NOMO-1 (cell line): ENCODE data around the gene TTK.

Experiments
- DNase-seq, 2 experiments: peaks; one replicate each; lab custom pipeline; 2025; ENCODE audit not compliant: unreplicated experiment in 2 of 2; lab: John Stamatoyannopoulos, UW

TTK gene

DNA sequence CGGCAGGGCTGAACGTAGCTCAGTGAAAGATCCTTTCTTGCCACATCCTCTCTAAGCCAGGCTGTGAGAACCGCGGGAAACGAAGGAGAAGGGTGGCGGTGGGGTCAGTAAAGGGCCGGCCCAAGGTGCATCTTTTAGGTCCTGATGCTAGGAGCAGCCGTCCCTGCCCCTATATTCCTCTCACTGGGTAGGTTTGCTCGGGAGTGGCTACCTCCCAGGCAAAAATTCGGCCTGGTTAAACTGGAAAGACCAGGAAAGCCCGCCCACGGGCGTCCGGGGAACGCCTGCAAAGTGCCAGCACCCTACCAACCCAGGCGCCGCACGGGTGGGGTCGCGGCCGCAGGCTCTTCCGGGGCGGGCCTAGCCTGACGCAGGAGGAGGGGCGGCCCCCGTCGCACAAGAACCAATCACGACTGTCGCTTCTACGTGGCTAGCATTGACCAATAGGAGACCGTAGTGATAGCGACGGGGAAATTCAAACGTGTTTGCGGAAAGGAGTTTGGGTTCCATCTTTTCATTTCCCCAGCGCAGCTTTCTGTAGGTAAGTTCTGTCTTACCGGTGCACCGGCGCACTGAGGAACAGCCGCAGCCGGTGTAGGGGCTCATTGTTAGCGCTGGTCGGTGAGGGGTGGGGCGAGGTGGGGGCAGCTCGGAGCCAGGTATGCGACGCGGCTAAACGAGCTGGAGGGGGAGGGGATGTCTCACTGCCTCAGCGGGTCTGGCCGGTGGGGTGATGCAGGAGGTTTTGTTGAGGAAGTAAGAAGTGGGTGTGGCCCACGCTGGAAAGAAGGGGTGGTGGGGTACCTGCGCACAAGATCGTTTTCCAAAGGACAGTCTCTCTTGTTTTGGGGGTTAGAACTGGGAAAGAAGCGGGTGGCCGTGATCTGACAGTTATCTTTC lies at the start of gene TTK:
Gene TTK, plus strand, starts transcription at position 477 of the 900 bp plus-strand sequence. CDS start 1,195 bp downstream, outside the sequence.
- DNase-seq, result peak; percentile 94 to 96

DNA sequence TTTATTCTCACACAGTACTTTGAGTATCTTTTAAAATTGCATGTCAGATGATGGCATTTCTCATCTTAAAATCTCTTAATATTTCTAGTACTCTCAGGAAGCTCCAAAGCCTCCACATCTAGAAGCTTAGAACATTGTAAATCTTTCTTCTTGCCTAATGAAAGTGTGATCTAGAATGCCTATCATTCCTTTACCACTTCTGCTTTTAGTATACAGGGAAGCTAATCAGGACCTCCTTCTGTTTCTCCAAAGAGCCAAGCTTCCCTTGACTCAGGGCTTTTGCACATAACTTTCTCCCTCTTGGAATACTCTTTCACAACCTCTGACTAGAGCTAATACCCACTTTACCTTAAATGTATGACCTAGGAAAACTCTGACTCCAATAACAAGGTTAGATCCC lies 49.6 kb upstream of the TTK start:
- peak in 1 of 2 experiments; percentile 8 for DNase-seq

DNA sequence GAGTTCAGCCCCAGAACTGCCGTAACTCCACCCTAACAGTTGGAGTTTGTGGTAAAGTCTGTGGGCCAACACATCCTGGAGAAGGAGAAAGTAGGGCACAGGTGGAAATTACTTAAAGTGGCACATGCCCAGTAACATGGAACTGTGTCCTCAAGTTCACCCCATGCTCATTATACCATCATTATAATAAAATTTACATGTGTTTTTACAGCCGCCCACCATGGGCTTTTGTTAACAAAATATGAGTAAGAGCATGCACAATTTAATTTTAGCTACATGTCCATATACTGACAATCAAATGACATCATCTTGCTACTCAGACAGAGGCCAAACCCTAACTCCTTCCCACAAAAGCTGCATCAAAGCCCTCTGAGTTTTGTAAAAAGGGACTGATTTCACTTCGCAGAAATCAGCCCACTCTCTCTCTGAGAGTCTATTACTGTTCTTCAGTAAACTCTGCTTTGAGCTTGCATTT lies 39.8 kb upstream of the TTK start:
- no peak for DNase-seq

DNA sequence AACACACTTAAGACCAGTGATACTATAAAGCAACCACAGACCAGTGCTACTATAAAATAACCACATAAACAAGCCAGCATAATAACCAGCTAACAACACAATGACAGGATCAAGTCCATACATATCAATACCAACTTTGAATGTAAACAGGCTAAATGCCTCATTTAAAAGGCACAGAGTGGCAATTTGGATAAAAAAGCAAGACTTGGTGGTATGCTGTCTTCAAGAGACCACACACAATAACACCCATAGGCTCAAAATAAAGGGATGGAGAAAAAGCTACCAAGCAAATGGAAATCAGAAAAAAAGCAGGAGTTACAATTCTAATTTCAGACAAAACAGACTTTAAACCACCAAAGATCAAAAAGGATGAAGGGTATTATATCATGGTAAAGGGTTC lies 37.3 kb upstream of the TTK start:
- no peak for DNase-seq

DNA sequence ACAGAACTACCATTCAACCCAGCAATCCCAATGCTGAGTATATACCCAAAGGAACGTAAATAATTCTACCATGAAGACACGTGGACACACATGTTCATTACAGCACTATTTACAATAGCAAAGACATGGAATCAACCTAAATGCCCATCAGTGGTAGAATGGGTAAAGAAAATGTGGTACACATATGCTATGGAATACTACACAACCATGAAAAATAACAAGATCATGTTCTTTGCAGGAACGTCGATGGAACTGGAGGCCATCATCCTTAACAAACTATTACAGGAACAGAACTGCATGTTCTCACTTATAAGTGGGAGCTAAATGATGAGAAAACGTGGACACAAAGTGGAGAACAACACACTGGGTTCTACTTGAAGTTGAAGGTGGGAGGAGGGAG lies 34.7 kb upstream of the TTK start:
- no peak for DNase-seq

DNA sequence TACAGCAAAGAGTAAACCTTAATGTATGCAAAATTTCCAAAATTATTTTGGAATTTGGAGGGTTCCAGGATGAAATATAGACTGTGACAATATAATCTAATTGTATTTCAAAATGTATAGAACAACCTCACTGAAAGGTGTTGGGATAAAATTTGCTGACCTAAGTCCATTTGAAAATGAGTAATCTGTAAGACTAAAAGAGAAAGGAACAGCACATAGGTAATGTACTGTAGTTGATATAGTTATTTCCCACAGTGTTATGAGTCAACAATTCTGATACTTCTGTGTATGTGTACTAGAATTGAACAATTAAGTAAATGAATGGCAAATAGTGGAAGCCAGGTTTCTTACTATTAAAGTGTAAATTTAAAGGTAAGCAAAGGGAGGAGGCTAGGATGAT lies 33.3 kb upstream of the TTK start:
- DNase-seq, result no peak

DNA sequence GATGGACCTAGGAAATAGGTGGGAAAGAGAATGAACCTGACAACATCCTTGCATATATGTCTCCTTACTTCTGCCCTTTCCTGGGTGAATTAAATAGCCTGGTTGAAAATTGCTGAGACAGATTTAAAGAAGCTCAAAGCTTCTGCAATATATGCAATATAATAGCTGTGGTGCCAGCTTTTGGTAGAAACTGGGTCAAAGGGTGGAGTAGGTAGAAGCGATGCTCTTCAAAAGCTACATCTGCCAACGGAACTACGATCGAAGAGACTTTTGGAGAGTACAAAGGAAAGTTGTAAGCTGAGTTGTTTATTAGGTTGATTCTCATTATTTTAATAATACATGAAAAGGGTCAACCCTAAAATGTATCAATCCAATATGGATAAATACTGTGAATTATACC lies 22.8 kb upstream of the TTK start:
- DNase-seq, result no peak

DNA sequence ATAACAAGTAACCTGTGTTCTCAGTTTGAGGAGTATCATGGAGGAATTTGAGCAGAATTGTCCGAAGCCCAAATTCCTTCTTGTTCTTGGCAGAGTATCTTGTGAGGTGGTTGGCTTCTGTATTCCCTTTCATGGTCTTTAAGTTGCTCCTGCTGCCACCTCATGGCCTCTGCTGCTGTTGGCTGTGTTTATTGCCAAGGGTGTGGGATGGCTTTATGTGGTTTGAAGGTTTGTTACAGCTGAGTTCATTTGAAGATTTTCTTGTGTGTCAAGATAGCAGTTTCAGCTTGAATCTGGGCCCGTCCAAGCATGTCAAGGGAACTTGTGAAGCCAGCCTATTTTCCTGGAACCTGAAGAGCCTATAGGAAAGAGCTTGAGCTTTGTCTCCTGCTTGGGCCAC lies 20.2 kb upstream of the TTK start:
- DNase-seq, result no peak

DNA sequence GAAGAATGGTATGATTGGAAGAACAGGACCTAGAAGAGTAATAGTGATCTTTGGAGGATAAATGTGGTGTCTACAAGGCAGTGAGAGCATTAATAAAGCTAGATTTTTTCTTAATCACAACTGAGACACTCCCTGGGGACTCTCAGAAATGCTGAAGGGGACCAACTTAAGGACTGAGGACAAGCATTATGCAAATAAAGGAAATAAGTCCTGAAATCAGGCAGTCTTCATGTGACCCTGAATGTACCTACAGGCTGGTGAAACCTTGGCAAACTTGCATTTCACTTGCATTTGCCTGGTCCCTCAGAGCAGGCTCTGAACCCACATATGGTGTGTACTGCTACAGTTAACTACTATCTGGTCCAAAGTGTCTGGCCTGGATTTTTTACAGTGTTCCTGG lies 19.3 kb upstream of the TTK start:
- no peak for DNase-seq

DNA sequence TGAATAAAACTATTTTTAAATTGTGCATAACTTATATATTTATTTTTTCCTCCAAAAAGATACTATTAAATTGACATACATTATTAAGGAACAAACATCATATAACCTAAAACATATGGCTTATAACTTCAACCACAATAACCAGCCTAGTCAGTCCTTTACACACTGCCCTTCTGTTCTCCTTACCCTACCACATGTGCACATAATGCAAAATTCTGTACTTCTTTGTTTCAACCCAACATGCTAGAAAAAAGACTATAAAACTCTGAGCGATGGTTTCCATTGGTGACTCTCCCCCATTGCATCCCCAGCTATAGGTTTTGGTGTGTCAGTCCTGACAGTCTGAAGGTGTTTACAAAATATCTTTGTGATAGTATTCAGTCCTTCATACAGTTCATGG lies 14.8 kb upstream of the TTK start:
- no peak for DNase-seq

DNA sequence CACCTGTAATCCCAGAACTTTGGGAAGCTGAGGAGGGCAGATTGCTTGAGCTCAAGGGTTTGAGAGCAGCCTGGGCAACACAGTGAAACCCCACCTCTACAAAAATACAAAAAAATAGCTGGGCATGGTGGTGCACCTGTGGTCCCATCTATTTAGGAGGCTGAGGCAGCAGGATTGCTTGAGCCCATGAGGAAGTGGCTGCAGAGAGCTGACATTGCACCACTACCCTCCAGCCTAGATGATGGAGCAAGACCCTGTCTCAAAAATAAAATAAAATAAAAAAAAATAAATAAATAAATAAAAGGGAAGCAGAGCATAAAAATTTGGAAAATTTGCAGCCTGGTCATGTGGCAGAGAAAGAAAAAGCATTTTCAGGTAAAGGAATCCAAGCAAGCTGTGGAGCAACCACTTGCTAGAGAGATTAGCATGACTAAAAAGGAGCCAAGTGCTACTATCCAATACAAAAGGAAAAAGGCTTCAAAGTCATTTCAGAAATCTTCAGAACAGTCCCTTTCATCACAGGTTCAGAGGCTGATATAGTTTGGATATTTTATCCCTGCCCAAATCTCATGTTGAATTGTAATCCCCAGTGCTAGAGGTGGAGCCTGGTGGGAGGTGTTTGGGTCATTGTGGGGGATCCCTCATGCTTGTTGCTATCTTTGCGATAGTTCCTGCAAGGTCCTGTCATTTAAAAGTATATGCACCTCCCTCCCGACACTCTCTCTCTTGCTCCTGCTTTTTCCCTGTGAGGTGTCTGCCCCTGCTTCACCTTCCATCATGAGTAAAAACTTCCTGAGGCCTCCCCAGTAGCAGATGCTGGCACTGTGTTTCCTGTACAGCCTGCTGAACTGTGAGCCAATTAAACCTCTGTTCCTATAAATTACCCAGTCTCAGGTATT lies 11.2 kb upstream of the TTK start:
- no peak for DNase-seq

DNA sequence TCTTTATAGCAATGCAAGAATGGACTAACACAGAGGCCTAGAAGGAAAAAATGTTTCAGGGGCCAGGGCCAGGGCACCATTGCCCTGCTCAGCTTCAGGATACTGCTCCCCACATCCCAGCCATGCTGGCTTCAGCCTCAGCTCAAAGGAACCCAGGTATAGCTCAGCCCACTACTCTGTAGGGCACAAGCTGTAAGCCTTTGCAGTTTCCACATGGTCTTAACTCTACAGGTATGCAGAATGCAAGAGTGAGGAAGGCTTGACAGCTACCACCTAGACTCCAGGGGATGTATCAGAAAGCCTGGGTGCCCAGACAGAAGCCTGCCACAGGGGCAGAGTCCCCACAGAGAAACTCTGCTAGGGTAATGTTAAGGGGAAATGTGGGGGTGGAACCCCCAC lies 10.5 kb upstream of the TTK start:
- DNase-seq, result no peak

DNA sequence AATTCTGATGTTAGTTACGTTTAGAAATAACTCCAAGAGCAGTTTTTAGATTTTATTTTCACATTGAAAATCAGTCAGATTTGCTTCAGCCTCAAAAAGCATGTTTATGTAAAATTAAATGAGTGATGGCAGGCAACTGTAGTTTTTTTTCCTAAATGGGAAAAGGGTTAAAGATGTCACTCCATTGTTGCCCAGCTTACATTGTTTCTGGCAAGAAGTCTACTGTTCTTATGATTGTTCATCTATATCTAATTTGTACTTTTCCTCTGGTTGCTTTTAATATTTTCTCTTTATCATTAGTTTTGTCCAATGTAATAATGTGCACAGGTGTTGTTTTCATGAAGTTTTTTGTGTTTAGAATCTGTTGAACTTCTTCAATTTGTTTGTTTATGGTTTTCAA lies 6.7 kb upstream of the TTK start:
- no peak for DNase-seq

DNA sequence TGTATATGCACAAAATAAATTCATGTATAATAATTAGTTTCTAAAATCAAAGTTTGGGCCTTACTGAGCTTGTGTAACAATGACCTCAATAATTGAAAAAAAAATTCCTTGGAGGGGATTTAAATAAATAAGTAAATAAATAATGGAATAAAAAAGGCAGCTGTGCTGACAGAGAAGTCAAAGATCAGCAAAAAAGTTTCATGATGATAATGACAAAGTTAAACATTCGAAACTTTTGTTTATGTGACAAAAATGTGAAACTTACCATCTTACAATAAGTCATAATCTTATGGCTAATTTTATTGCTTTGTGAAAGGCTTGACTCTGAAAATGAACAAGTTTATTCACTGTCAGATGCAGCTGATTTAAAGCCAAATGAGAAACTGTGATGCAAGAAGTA lies 3.1 kb upstream of the TTK start:
- DNase-seq, result no peak

DNA sequence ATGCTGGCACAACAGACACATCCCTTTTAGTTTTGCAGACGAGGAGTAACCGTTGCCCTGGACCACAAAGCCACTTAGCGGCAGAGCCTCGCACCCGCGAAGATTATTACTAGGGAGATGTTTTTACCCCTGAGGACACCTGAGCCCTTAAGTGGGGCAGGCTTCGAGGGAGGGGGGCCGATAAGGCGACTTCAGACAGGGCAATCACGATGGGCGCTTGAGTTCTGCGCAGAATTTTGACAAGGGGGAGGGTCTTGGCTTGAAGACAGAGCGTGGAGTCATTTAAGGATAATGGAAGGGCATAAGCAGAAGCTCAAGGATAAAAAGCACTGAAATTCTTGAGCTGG lies 650 bp upstream of the TTK start:
- peak; percentile 42 to 52 for DNase-seq

DNA sequence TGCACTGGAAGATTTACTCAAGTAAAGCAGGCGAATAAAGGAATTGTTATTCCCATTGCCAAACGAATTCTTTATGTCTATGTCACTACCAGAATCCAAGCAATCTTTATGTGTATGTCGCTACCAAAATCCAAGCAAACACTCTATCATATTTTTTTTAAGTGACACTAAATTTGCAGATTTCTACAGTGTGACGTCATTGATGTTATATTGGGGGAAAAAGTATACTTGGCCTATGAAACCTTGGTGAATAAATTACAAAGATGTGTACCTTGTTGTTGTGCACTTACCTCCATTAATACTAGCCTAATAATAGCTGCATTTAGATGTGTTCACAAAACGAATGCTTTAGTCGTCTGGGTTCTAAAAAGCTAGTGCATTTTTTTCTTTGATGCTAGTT lies 957 bp downstream of the TTK start:
- DNase-seq, result no peak

DNA sequence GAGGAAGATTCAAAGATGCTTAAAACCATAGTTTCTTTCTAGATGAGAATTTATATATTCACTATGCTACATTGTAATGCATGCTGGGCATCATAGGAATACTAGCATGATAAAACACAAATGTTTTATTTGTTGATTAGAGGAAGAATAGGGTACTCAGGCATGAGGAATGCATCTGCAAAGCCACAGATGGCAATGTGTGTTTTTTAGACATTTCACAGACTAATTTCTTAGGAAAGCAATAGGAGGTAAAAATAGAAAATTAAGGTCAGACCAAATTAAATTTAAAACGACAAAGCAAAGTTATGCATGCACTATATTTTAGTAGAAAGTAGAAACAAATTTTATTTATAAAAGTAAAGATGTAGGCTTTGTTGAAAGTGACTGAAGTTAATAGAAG lies 2.1 kb downstream of the TTK start:
- no peak for DNase-seq

DNA sequence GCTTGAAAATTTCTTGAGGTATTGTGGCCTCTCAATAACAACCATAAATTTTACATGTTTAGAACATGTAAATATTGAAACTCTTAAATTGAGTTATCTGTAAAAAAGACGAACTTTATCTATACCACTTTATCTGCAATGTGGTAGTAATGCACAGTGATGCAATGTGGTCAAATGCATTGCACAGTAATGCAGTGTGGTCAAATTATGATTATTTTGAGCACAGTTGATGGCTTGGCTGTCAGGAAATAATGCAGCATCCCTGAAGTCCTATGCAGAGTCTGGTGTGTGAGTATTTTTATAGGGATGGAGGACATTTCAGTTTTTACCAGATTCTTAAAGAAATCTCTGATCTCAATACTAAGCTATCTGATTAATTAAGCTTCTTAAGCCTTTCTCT lies 5.1 kb downstream of the TTK start:
- no peak for DNase-seq

DNA sequence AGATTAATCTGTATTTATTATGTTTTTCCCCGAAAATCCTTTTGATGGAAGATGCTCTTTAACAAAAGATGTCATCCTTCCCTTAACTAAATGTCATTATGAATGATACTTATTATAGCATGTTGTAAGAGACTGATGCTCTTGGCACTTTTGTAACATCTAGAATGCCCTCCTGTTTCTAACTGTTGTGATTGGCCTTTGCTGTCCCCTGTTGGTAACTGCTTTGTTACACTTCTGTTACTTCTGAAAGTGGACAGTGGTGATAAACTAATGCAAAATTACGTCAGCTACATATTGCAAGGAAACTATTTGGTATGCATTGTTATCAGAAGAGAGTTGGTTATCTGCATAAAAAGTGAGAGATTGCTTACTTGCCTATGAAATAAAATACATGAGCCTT lies 5.8 kb downstream of the TTK start:
- no peak for DNase-seq

DNA sequence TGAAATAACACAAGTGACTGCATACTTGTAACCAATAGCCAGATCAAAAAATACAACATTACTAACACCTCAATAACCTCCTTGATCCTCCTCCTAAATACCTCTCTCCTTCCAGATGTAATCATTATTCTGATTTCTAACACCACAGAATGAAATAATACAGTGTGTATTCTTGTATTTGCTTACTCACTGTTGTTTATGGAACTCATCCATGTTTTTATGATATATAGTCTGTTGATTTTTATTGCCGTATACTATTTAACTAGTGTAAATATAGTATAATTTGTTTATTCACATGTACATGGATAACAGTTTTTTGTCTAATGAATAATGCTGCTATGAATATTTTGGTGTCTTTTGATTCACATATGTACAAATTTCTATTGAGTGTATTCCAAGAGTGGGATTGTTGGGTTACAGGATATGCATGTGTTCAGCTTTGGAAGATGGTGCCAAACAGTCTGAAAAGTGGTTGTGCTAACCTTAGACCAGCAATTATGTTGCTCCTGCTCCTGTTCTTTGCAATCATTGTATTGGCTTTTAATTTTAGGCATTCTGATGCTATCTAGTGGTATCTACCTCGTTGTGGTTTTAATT lies 11.5 kb downstream of the TTK start:
- no peak for DNase-seq

DNA sequence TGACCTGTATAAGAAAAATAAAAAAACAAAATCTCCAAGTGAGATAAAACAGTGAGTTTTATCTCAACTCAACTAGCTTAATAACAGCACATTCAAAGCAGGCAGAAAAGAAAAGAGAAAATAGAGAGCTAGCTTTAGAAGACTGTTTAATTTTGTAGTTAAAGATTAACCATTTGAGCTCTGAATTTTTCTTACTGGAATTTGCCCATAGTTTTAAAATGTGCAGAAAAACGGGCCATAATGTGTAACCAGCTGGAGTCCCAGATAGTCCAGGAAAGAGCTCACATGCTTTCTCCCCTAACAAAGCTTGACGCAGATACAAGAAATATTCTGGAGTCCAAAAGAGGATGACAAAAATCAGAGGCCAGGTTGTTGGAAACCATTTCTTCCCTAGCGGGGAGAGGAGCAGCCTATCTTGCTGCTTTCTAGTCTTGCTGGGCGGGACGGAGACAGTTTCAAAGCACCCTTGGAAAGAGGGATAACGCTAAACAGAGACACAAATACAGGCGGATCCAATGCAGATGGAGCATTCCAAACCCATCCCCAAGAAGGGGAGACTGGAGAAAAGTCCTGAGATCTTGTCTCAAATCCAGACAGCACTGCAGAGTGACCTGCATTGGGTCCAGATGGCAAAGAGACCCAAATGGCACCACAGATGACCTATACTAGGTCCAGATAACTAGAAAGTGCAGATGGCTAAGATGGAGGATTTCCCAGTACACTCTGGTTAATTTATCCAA lies 16.1 kb downstream of the TTK start:
- no peak for DNase-seq
